ENCODE data around the gene DIAPH1.
A peak's percentile ranks its signal among the peaks of the same experiment; 100 is the strongest.

Gene DIAPH1

DNA sequence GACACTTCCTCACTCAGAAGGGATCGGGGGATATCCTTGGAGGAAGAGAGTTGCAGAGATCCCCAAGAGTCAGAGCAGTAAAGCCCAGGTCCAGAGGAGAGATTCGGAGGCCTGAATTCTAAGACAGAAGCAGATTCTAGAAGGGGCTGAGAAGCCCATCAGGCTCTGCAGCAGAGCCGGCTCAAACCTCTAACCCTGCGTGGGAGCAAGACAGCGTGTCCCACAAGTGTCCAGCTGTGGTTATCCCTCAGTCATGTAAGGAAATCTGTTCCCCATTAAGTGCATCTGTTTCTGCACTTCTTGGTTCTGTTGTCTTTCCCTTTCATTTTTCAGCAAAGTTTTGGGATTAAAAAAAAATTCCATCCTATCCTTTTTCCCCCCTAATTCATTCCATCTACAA, 4.8 kb upstream of the DIAPH1 start:
- H3K4me3 ChIP-seq (replicated peaks; ENCODE audit: low read depth, low read length) = no peak overlapping the region
- no peak for TF ChIP-seq CTCF (IDR thresholded peaks at IDR 0.05; ENCODE audit: low read length, missing control alignments)
- no peak for DNase-seq (ENCODE audit: low read depth)

GRCh38 chr5:141623186-141623585, 4.4 kb upstream of the DIAPH1 start:
- DNase-seq (ENCODE audit: low read depth) = no peak
- TF ChIP-seq CTCF (IDR thresholded peaks at IDR 0.05; ENCODE audit: low read length, missing control alignments) = no peak
- H3K4me3 ChIP-seq (replicated peaks; ENCODE audit: low read depth, low read length) = no peak overlapping the region

- no peak for TF ChIP-seq CTCF (IDR thresholded peaks at IDR 0.05; ENCODE audit: low read length, missing control alignments)
- H3K4me3 ChIP-seq (replicated peaks; ENCODE audit: low read depth, low read length) = peak overlapping the region; percentile 85
- no peak for DNase-seq (ENCODE audit: low read depth)
These were observed 583 bp downstream of the DIAPH1 start for GRCh38 chr5:141618030-141618803.

- peak overlapping the region; percentile 85 for H3K4me3 ChIP-seq (replicated peaks; ENCODE audit: low read depth, low read length)
- TF ChIP-seq CTCF (IDR thresholded peaks at IDR 0.05; ENCODE audit: low read length, missing control alignments) = no peak
- no peak for DNase-seq (ENCODE audit: low read depth)
These were observed 1.1 kb downstream of the DIAPH1 start for GRCh38 chr5:141617682-141618029.

GRCh38 chr5:141617128-141617527, 1.7 kb downstream of the DIAPH1 start:
- peak overlapping the region; percentile 85 for H3K4me3 ChIP-seq (replicated peaks; ENCODE audit: low read depth, low read length)
- TF ChIP-seq CTCF (IDR thresholded peaks at IDR 0.05; ENCODE audit: low read length, missing control alignments) = no peak
- DNase-seq (ENCODE audit: low read depth) = no peak

- no peak for DNase-seq (ENCODE audit: low read depth)
- H3K4me3 ChIP-seq (replicated peaks; ENCODE audit: low read depth, low read length) = no peak overlapping the region
These were observed 2.6 kb downstream of the DIAPH1 start for GRCh38 chr5:141615991-141616720.

More at GRCh38 chr5:141615991-141616720, 2.6 kb downstream of the DIAPH1 start:
- TF ChIP-seq CTCF (IDR thresholded peaks at IDR 0.05; ENCODE audit: low read length, missing control alignments) = no peak

Measured in fibroblast of pulmonary artery (primary cell).